Measurements from ENCODE around the gene EML4.

EML4 gene

DNA sequence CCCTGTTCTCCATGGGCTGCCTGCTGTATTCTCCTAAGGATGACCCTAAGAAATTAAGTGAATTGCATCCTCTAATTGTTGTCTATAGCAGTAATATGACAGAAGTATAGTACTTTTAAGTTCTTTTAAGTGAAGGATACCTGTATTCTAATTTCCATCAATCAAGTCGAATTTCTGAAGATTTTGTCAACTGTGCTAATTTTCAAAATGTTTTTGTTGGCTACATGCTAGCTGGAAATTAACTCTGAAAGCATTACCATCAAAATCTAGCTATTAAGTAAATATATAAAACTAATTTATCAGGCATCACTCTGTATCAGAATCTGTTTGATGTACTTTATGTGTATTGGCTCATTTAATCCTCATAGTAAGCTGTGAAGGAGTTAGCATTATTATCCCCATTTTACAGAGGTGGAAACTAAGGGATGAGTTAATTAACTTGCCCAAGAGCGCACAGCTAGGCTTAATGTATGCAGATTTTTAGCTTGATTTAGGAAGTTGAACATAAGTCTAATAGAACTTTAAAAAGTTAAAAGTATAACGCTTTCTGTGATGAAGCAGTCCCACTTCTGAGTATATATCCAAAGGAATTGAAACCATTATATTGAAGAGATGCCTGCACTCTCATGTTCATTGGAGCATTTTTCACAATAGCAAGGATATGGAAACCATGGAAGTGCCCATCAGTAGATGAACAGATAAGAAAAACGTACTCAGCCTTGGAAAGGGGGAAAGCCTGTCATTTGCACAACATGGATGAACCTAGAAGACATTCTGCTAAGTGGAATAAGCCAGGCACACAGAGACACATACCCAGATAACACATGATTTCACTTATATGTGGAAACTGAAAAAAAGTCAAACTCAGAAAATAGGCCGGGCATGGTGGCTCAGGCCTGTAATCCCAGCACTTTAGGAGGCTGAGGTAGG is 32.0 kb downstream of the EML4 start:
- H3K9me3 ChIP-seq (ENCODE audit: severe bottlenecking), result no peaks in the 10 kb centered on the region
- H3K27me3 ChIP-seq (ENCODE audit: insufficient read depth, low read depth, severe bottlenecking), result no peaks in the 10 kb centered on the region
- no peaks in the 10 kb centered on the region for H3K36me3 ChIP-seq
- DNase-seq, result no peak
- H3K4me3 ChIP-seq (ENCODE audit: low read depth, low read length), result no peak overlapping the region
- no peak overlapping the region for H3K27ac ChIP-seq
- no peak for TF ChIP-seq CTCF (IDR thresholded peaks at IDR 0.05; ENCODE audit: low read depth, low read length)

GRCh38 chr2:42202634-42203008 is 33.5 kb downstream of the EML4 start:
- TF ChIP-seq CTCF (IDR thresholded peaks at IDR 0.05; ENCODE audit: low read depth, low read length), result no peak
- no peak for DNase-seq
- Histone ChIP-seq H3K27me3 (ENCODE audit: insufficient read depth, low read depth, severe bottlenecking) (no peaks in the 10 kb centered on the region), H3K27ac (no peak overlapping the region), H3K36me3 (no peaks in the 10 kb centered on the region), H3K9me3 (ENCODE audit: severe bottlenecking) (no peaks in the 10 kb centered on the region), H3K4me3 (ENCODE audit: low read depth, low read length) (no peak overlapping the region)

DNA sequence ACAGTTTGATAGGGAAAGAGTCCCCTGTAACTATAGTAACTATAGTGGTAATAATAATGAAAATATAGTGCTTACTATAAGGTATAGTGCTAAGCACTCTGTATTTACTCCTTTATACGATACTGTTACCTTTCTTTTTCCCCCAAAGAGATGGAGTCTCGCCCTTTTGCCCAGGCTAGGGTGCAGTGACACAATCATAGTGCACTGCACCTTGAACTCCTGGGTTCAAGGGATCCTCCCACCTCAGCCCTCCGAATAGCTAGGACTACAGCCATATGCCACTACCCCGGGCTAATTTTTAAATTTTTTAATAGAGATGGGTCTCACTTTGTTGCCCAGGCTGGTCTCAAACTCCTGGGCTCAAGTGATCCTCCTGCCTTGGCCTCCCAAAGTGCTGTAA is 34.6 kb downstream of the EML4 start:
- no peak for DNase-seq
- Histone ChIP-seq H3K4me3 (ENCODE audit: low read depth, low read length) (no peak overlapping the region), H3K36me3 (no peaks in the 10 kb centered on the region), H3K27ac (no peak overlapping the region), H3K9me3 (ENCODE audit: severe bottlenecking) (no peaks in the 10 kb centered on the region), H3K27me3 (ENCODE audit: insufficient read depth, low read depth, severe bottlenecking) (no peaks in the 10 kb centered on the region)
- no peak for TF ChIP-seq CTCF (IDR thresholded peaks at IDR 0.05; ENCODE audit: low read depth, low read length)

DNA sequence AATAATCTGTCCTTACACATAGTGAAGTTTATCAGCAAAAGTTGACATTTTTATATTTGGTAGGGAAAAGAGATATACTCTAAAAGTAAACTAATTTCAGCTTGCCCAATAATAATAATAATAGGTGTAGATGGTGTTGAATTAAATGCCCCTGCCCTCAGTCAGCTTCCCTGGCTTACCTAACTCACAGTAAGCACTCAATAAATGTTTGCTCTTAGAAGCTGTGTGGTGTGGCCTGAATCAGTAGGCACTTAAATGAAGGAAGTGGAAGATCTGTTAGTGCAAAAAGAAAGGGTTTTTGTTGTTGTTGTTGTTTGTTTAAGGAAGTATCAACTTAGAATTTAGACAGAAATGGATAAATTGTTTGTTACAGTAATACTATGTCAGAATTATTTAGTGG is 36.2 kb downstream of the EML4 start:
- Histone ChIP-seq H3K9me3 (ENCODE audit: severe bottlenecking) (no peaks in the 10 kb centered on the region), H3K27me3 (ENCODE audit: insufficient read depth, low read depth, severe bottlenecking) (no peaks in the 10 kb centered on the region), H3K27ac (no peak overlapping the region), H3K4me3 (ENCODE audit: low read depth, low read length) (no peak overlapping the region), H3K36me3 (no peaks in the 10 kb centered on the region)
- TF ChIP-seq CTCF (IDR thresholded peaks at IDR 0.05; ENCODE audit: low read depth, low read length), result no peak
- DNase-seq, result no peak

DNA sequence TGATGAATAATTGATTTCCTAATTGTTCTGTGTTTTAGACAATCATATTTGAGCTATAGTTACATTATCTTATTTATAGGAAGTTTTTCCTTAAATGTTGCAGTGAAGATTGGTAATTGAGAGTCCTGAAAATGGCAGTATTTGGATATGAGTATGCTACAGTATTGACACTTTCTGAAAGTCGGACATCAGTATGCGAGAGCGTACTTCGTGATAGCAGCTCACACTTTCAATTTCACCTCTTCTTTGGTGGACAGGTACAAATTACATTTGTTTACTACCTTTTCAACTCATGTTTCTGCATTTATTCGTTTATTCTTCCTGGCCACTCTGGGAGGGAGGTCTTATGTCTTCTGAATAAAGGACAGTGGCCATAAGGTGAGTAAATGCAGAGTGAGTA is 38.7 kb downstream of the EML4 start:
- no peak overlapping the region for H3K4me3 ChIP-seq (ENCODE audit: low read depth, low read length)
- DNase-seq, result no peak
- no peaks in the 10 kb centered on the region for H3K36me3 ChIP-seq
- H3K27ac ChIP-seq, result no peak overlapping the region
- H3K27me3 ChIP-seq (ENCODE audit: insufficient read depth, low read depth, severe bottlenecking), result no peaks in the 10 kb centered on the region
- no peaks in the 10 kb centered on the region for H3K9me3 ChIP-seq (ENCODE audit: severe bottlenecking)
- TF ChIP-seq CTCF (IDR thresholded peaks at IDR 0.05; ENCODE audit: low read depth, low read length), result no peak

- no peak for DNase-seq
- H3K36me3 ChIP-seq, result no peaks in the 10 kb centered on the region
- H3K27me3 ChIP-seq (ENCODE audit: insufficient read depth, low read depth, severe bottlenecking), result no peaks in the 10 kb centered on the region
- no peak overlapping the region for H3K4me3 ChIP-seq (ENCODE audit: low read depth, low read length)
- no peaks in the 10 kb centered on the region for H3K9me3 ChIP-seq (ENCODE audit: severe bottlenecking)
- no peak overlapping the region for H3K27ac ChIP-seq
- TF ChIP-seq CTCF (IDR thresholded peaks at IDR 0.05; ENCODE audit: low read depth, low read length), result no peak
These were observed 41.0 kb downstream of the EML4 start for GRCh38 chr2:42210203-42210602.
